Left lung (tissue), 10 donors: Measurements from ENCODE around the gene MYOM1. TPM values are rescaled to one million over a fixed set of nuclear protein-coding genes. Genes with fewer than 3 reads are reported as not detected.

ENCODE experiments used
- ATAC-seq: fragments of 200-7000 bp; cut with Tn5 transposase; one replicate; pipeline ENCODE4 v1.9.1; 2020; ENCODE audit warnings: moderate library complexity
- DNase-seq, 4 donors: peaks; one replicate each; pipeline ENCODE4 v3.0.0-alpha.2; 2013 to 2020
- H3K27ac ChIP-seq, 2 donors: fragments of 200-600 bp; sonication (generic) in 1 of 2; one replicate each; pipeline versions ENCODE4 v1.5.0 to v1.8.0; 2020 to 2021
- H3K27me3 ChIP-seq, 2 donors: fragments of 200-600 bp; sonication (generic) in 1 of 2; one replicate each; pipeline versions ENCODE4 v1.5.0 to v1.8.0; 2020 to 2021
- H3K36me3 ChIP-seq, 2 donors: fragments of 200-600 bp; sonication (generic) in 1 of 2; one replicate each; pipeline versions ENCODE4 v1.5.0 to v1.8.0; 2020 to 2021
- H3K4me1 ChIP-seq, 2 donors: fragments of 200-600 bp; one replicate each; pipeline ENCODE4 v1.8.0; 2021
- H3K4me3 ChIP-seq, 2 donors: fragments of 200-600 bp; sonication (generic) in 1 of 2; one replicate each; pipeline versions ENCODE4 v1.5.0 to v1.8.0; 2020 to 2021; ENCODE audit warnings: mild to moderate bottlenecking in 1 of 2
- H3K9me3 ChIP-seq, 2 donors: fragments of 200-600 bp; sonication (generic) in 1 of 2; one replicate each; pipeline versions ENCODE4 v1.5.0 to v1.8.0; 2020 to 2021
- intact Hi-C, 2 donors: fragments of 100-400 bp; cut with DNase I; formaldehyde crosslinking; loops; one replicate each; pipeline versions ENCODE4 v1.11.2 to v1.14.2; 2022
- polyA plus RNA-seq, 6 donors: library from polyadenylated mRNA; unstranded; fragments of 120-200 nt; gene quantifications; one replicate each; pipeline ENCODE4 v1.2.1, GENCODE V29; 2013; ENCODE audit not compliant: insufficient read length in 6 of 6
- total RNA-seq, 2 donors: library from RNA; stranded (reverse); fragmentation: NEBNext Ultra II Directional; extraction: Animal tissue kit (Norgen Biotek cat#: 25700); gene quantifications; one replicate each; pipeline ENCODE4 v1.2.1, GENCODE V29; 2021
- TF ChIP-seq, protein P1 (sequence below), 2 donors: fragments of 200-600 bp; sonication (generic) in 1 of 2; IDR thresholded peaks; one replicate each; pipeline versions ENCODE4 v1.5.0 to v1.8.0; 2021; ENCODE audit warnings: antibody characterized with exemption in 2 of 2
- donor health status: DM: no; HTN: yes; CAD: no.
- donor health status: DM: no; HTN: no; CAD: no.

MYOM1 gene
- total and polyA plus RNA-seq, 8 donors = 1.5 to 4.5 (median 2.4) TPM

DNA sequence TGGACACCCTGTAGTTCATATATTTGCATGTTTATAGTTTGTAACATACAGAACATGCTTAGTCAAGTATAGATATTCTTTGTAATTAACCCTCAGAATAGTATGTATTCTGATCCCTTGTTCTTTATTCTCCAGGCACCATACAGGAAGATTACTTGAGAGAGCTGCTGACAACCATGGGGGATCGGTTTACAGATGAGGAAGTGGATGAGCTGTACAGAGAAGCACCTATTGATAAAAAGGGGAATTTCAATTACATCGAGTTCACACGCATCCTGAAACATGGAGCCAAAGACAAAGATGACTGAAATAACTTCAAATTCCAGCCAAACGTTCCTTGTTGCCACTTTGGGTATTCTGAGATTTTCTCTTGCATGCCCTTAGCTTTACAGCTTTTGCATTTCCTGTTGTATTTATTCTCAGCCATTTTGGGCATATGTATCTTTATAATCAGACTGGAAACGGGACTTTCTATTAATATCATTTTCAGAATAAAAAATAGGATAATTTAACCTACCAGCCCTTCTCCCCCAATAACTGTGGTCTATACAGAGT lies 35.9 kb upstream of the MYOM1 start:
- H3K27ac ChIP-seq = peak overlapping the region; percentile 39 to 46
- no peaks in the 10 kb centered on the region for H3K9me3 ChIP-seq
- intact Hi-C loops = no loop called here
- H3K36me3 ChIP-seq = peaks cover 8 to 66% of the 10 kb centered on the region in 2 donors
- TF ChIP-seq, protein P1, sequence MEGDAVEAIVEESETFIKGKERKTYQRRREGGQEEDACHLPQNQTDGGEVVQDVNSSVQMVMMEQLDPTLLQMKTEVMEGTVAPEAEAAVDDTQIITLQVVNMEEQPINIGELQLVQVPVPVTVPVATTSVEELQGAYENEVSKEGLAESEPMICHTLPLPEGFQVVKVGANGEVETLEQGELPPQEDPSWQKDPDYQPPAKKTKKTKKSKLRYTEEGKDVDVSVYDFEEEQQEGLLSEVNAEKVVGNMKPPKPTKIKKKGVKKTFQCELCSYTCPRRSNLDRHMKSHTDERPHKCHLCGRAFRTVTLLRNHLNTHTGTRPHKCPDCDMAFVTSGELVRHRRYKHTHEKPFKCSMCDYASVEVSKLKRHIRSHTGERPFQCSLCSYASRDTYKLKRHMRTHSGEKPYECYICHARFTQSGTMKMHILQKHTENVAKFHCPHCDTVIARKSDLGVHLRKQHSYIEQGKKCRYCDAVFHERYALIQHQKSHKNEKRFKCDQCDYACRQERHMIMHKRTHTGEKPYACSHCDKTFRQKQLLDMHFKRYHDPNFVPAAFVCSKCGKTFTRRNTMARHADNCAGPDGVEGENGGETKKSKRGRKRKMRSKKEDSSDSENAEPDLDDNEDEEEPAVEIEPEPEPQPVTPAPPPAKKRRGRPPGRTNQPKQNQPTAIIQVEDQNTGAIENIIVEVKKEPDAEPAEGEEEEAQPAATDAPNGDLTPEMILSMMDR (IDR thresholded peaks at IDR 0.05) = no peak
- DNase-seq = no peak
- H3K4me1 ChIP-seq = peaks cover 22 to 76% of the 10 kb centered on the region in 2 donors
- no peak for ATAC-seq
- no peak overlapping the region for H3K4me3 ChIP-seq
- H3K27me3 ChIP-seq = no peaks in the 10 kb centered on the region

DNA sequence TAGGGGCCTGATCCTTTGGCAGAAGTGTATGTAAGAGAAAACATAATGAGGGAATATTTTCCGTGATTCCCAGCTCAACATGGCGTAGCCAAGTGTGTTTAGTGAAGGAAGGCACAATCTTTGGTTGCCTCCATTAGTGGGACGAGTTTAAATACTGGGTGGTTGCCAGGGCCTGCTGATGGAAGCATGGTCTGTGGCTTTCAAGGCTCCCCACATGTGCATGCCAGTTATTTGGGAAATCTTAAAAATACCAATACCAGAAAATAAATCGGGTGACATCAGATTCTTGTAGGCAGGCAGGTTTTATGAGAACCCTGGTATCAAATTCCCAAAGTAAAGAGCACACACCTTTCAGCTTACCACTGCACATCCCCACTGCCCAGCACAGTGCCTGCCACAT lies 35.0 kb upstream of the MYOM1 start:
- no peak for ATAC-seq

DNA sequence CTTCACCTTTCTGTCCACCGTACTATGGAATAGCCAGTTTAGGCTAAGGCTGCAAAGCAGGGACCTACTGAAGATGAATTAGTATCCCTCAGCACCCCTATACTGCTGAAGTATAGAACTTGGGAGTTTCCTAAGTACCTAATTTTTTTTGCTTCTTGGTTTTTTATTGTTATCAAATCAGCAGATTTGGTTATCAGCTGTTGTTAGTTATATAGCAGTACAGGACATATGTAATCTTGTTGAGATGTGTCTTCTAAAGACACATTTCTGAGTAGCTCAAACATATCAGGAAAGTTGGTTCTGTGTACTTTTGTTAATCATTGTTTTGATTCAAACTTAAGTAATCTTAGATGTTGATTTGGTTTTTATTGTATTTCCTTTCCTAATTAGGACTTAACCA lies 33.1 kb upstream of the MYOM1 start:
- peaks cover 8 to 59% of the 10 kb centered on the region in 2 donors for H3K36me3 ChIP-seq
- ATAC-seq (no peak), DNase-seq (no peak)
- peak overlapping the region in 1 of 2 donors; percentile 9 for H3K27ac ChIP-seq
- H3K4me1 ChIP-seq = peaks cover 38 to 81% of the 10 kb centered on the region in 2 donors
- no peaks in the 10 kb centered on the region for H3K9me3 ChIP-seq
- no peak overlapping the region for H3K4me3 ChIP-seq
- TF ChIP-seq, protein P1 (IDR thresholded peaks at IDR 0.05) = no peak
- intact Hi-C loops = no loop called here
- no peaks in the 10 kb centered on the region for H3K27me3 ChIP-seq

More for the DNA sequence above, 35.0 kb upstream of the MYOM1 start:
- no peak overlapping the region for H3K4me3 ChIP-seq
- H3K27ac ChIP-seq = no peak overlapping the region
- H3K27me3 ChIP-seq = no peaks in the 10 kb centered on the region
- intact Hi-C loops = no loop called here
- TF ChIP-seq, protein P1 (IDR thresholded peaks at IDR 0.05) = no peak
- peaks cover 30 to 76% of the 10 kb centered on the region in 2 donors for H3K4me1 ChIP-seq
- peaks cover 8 to 71% of the 10 kb centered on the region in 2 donors for H3K36me3 ChIP-seq
- H3K9me3 ChIP-seq = no peaks in the 10 kb centered on the region
- DNase-seq = no peak

DNA sequence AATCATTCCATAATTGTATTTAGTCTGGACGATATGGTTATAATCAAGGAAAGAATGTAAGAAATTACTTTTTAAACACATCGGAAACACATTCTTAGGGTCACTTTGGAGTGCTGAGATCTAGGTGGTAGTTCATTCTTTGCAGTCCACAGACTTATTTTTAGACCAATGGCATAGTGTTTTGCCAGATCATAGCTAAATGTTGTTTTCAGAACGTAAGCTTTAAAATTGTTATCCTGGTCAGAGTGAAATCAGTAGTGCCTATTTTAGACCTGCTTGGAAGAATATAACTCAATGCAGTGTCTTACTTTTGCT lies 32.2 kb upstream of the MYOM1 start:
- DNase-seq (no peak), ATAC-seq (no peak)
- Histone ChIP-seq H3K4me1 (peaks cover 38 to 73% of the 10 kb centered on the region in 2 donors), H3K9me3 (no peaks in the 10 kb centered on the region), H3K27me3 (no peaks in the 10 kb centered on the region), H3K4me3 (no peak overlapping the region), H3K36me3 (peaks cover 8 to 50% of the 10 kb centered on the region in 2 donors), H3K27ac (peak overlapping the region; percentile 57 to 63)
- TF ChIP-seq, protein P1 (IDR thresholded peaks at IDR 0.05) = no peak
- intact Hi-C loops = no loop called here

DNA sequence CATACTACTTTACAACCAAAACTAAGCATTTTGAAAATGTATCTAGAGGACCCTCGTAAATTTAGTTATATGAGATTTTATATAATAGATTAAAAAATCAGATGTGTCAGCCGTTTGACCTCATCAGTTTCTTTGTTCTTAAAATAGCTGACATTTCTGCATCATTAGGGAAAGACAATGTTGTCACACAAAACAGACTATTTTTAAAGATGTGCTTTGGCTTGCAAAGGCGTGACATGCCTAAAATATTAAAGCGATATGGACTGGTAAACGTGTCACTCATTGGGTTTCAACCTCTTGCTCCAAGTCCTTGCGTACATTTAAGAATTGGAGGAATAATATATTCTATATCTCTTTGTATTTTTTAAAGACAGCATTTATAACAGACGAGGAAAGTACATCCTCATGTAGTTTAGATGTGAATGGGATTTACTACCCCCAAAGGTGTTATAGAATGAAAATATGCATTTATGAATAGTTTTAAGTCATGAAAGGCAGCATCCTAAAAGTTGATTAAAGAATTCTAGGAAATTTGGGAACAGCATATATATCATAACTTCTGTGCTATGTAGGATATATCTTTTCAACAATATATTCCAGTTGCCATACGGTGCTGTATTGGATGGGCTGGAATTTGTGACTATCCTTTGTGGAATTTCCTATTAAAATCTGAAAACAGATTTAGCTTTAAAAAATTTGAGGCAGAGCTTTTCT lies 31.6 kb upstream of the MYOM1 start:
- no peak overlapping the region for H3K4me3 ChIP-seq
- ATAC-seq = no peak

More for the DNA sequence above, 31.6 kb upstream of the MYOM1 start:
- peaks cover 33 to 68% of the 10 kb centered on the region in 2 donors for H3K4me1 ChIP-seq
- TF ChIP-seq, protein P1 (IDR thresholded peaks at IDR 0.05) = no peak
- peaks cover 8 to 45% of the 10 kb centered on the region in 2 donors for H3K36me3 ChIP-seq
- intact Hi-C loops = no loop called here
- H3K27me3 ChIP-seq = no peaks in the 10 kb centered on the region
- DNase-seq = no peak
- H3K9me3 ChIP-seq = no peaks in the 10 kb centered on the region
- H3K27ac ChIP-seq = peak overlapping the region; percentile 57 to 63
